Upper lobe of left lung (tissue), 4 donors: Measurements from ENCODE around the gene SPP2.

Experiments
- CTCF ChIP-seq, 6 experiments: fragments of 450-650 bp in 4 of 6; fragments of 200-600 bp in 2 of 6; sonication (generic) in 2 of 6; IDR thresholded peaks; one replicate each; pipeline ENCODE4 v1.5.1; 2016 to 2019; ENCODE audit warnings: antibody characterized with exemption in 6 of 6
- POLR2AphosphoS5 ChIP-seq, 2 donors: sonication (generic); formaldehyde crosslinking; IDR thresholded peaks; one replicate each; pipeline ENCODE4 v1.5.1; 2017; ENCODE audit warnings: antibody characterized with exemption in 2 of 2

DNA sequence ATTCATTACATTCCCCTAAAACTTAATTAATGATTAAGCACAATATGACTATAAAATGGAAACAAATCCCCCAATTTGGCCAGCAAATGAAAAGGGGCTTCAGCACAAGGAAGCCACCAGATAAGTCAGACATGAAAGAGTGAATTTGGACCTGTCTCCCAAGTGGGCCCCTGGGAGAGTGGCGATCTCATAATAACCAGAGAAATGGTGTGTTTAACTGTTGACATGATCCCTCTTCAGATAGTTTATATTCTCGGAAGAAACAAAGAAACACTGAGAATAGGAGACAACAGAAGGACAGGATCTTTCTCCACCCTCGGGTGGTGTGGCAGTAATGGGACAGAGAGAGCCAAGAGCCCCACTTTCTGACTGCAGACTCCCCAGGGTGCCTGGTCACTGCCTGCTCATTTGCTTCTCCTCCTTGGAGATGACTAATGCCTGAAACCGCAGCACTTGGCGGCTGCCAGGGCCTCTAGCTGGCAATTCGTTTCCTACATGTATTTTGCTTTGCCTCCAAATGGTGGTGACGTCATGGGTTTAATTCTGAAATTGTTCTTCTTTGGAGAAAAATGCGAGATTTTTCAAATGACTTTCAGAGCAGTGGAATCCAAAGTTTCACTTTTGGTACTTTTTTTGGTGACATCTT is 46.4 kb upstream of the SPP2 start:
- TF ChIP-seq CTCF (IDR thresholded peaks at IDR 0.05), result no peak
- TF ChIP-seq POLR2AphosphoS5 (IDR thresholded peaks at IDR 0.05), result no peak
